GM12873 (cell line): ENCODE data around the gene CMKLR1.

Source experiments
- TF ChIP-seq, protein P1 (sequence below): IDR thresholded peaks from 2 replicates; pipeline ENCODE4 v1.5.1; 2012; ENCODE audit warnings: low read depth, mild to moderate bottlenecking, moderate library complexity, low read length, control low read depth; ENCODE audit not compliant: insufficient read depth; ENCODE audit errors: missing control alignments

The CMKLR1 gene

DNA sequence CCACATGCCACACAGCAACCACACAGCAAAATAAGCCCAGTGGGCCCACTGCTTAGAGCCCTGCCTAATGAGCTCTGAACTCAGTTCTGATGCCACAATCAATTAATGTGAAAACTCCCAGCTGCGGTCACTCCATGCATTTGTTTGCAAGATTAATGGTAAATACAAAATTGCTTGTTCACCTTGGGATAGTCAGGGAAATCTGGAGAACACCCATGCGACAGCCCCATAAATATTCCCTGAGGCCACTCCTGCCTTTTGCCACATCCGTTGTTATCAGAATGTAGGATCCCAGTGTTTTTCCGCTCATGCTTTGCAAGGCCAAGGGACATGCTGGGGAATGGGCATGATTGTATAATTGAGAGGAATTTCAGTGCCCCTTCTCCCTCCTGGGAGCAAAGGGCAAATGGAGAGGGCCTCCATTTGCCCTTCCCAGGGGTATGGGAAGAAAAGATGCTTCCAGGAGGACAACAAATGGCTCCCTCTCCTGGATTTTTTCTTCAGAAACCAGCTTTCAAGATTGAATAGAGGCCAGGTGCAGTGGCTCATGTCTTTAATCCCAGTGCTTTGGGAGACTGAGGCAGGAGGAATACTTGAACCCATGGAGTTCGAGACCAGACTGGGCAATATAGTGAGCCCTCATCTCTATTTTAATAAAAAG lies 30.8 kb upstream of the CMKLR1 start:
- TF ChIP-seq, protein P1, sequence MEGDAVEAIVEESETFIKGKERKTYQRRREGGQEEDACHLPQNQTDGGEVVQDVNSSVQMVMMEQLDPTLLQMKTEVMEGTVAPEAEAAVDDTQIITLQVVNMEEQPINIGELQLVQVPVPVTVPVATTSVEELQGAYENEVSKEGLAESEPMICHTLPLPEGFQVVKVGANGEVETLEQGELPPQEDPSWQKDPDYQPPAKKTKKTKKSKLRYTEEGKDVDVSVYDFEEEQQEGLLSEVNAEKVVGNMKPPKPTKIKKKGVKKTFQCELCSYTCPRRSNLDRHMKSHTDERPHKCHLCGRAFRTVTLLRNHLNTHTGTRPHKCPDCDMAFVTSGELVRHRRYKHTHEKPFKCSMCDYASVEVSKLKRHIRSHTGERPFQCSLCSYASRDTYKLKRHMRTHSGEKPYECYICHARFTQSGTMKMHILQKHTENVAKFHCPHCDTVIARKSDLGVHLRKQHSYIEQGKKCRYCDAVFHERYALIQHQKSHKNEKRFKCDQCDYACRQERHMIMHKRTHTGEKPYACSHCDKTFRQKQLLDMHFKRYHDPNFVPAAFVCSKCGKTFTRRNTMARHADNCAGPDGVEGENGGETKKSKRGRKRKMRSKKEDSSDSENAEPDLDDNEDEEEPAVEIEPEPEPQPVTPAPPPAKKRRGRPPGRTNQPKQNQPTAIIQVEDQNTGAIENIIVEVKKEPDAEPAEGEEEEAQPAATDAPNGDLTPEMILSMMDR, result no peak

GRCh38 chr12:108368089-108368488 lies 29.0 kb upstream of the CMKLR1 start:
- TF ChIP-seq, protein P1, result no peak

DNA sequence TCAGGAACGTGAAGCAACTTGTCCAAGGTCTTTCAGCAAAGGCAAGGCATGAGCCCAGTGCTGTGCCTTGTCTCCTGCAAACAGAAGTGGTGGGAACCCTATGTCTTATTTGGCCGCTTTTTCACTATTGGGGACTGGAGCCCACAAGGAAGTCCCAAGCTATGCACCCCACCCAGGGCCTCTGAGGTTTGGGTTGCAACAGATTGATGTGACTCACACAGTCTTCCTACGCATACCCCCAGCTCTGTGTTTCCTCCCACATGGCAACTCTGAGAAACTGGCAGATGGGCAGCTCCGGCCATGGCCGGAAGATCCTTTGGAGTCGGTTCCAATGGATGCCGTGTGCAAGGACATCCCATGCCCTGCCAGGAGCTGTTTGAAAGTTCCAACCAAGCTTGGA lies 28.3 kb upstream of the CMKLR1 start:
- TF ChIP-seq, protein P1, result no peak

DNA sequence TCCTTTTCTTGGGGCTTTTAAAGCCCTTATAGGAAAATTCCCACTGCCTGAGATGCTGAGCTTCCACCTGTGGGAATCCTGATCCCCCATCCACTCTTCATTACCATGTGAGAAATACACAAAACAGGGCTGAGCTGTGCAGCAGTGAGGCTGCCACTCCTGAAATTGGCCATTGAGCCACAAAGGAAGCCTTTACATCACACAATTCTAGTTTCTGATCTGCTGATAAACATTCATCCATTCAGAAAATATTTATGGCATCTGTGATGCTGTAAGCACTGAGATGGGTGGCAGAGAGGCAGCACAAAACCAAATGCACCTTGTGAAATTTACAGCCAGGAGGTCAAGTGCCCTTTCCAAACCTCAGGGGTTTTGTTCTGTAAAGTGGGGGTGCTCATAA lies 26.2 kb upstream of the CMKLR1 start:
- TF ChIP-seq, protein P1, result no peak

DNA sequence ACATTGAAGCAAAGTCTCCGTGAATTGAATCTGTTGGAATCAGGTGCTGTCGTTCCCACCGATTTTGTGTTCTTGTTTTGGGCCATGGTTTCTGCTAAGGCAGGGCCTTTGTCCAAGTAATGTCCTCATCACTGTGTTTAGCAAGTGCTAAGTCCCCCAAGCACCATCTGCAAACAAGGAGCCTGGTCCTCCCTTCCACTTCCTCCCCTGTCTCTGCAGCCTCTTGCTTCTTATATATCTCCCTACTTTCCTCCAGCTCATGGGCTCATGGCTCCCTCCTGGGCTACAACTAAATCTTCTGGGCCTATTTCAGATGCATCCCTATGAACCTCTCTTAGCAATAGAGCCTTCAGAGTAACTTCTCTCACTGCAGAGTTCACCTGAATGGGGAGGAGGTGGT lies 25.8 kb upstream of the CMKLR1 start:
- TF ChIP-seq, protein P1, result no peak

DNA sequence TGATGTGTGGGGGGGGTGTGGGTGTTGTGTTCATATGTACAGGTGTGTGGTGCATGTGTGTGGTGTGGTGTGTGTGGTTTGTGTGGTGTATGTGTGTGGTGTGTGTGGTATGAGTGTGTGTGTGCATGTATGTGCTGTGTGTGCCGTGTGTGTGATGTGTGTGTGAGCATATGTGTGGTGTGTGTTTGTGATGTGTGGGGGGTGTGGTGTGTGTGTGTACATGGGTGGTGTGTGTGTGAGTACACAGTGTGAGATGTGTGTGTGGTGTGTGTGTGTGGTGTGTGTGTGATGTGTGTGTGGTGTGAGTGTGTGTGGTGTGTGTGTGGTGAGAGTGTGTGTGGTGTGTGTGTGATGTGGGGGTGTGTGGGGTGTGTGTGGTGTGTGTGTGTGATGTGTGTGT lies 24.5 kb upstream of the CMKLR1 start:
- TF ChIP-seq, protein P1, result no peak

- TF ChIP-seq, protein P1, result no peak
Observed at GRCh38 chr12:108363165-108363564, 24.1 kb upstream of the CMKLR1 start.
